GM21515 (cell line): ENCODE data around the gene AGBL3.
A peak's percentile ranks its signal among the peaks of the same experiment; 100 is the strongest.
"Not testable (repeated sequence)": the region's sequence is repeated elsewhere in the genome, so short reads cannot be mapped to it uniquely, and the experiment has no call there.

Source experiments
- ATAC-seq: cut with Tn5 transposase; IDR thresholded peaks from one replicate; pipeline ENCODE4 v1.9.1; 2021; ENCODE audit not compliant: unreplicated experiment

AGBL3 gene

GRCh38 chr7:135165862-135166261 lies 179.6 kb downstream of the AGBL3 start:
- ATAC-seq, result no peak

GRCh38 chr7:135166338-135166990 lies 180.2 kb downstream of the AGBL3 start:
- no peak for ATAC-seq

DNA sequence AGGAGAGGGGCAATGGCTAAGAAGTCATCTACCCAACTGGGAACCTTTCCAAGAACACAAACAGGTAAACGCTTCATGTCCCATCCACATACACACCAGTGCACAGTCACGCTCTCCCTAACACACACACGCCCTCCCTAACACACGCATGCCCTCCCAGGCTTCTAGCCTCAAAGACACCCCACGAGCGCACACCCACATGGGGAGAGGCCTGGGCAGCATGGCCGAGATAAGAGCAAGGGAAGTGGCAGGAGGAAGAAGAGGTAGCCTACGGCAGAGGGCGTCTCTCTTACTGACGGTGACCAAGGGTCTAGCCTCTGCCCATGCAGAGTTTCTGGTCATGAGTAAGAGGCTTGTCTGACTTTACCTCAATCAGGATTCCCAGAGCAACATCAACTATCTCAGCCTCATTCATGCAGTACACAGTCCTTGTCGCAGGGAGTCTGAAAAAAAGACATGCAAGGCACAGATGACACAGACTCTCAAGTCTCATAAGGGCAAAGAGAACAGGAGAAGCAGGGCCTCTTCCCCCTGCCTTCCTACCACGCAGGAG lies 181.1 kb downstream of the AGBL3 start:
- no peak for ATAC-seq

- ATAC-seq, result no peak
Measured at GRCh38 chr7:135168001-135168400, 181.7 kb downstream of the AGBL3 start.

- ATAC-seq, result no peak
Measured at GRCh38 chr7:135168489-135169140, 182.3 kb downstream of the AGBL3 start.

GRCh38 chr7:135169141-135169963 lies 183.0 kb downstream of the AGBL3 start:
- ATAC-seq, result peak; percentile 42

- no peak for ATAC-seq
Measured at GRCh38 chr7:135169964-135170273, 183.6 kb downstream of the AGBL3 start.

- peak; percentile 63 for ATAC-seq
Measured at GRCh38 chr7:135170274-135170997, 184.1 kb downstream of the AGBL3 start, which contains the start of gene CYREN. CYREN (minus strand) TSS chr7:135170707; CDS start chr7:135168922, 1,785 bp downstream.

GRCh38 chr7:135170998-135171481 lies 184.7 kb downstream of the AGBL3 start:
- ATAC-seq, result peak; percentile 35

GRCh38 chr7:135171581-135172291 lies 185.4 kb downstream of the AGBL3 start:
- ATAC-seq, result not testable (repeated sequence)

GRCh38 chr7:135173916-135174315 lies 187.6 kb downstream of the AGBL3 start:
- not testable (repeated sequence) for ATAC-seq

- no peak for ATAC-seq
Measured at GRCh38 chr7:135174941-135175340, 188.6 kb downstream of the AGBL3 start.

DNA sequence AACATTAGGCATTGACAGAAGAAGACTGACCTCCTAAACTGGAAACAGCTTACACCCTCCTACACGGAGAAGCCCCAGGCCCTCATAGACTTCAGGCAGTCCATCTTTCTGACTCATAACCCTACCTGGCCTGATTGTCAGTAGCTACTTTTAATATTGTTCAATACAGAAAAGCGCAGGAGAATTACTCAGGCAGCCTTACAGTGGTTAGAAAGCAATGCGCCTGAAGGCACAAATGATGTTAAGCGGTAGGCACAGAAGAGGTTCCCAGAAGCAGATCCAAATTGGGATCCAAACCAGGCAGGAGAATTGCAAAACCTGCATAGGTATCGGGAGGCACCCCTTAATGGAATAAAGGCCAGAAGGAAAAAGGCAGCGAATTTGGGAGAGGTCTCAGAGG lies 189.6 kb downstream of the AGBL3 start:
- ATAC-seq, result no peak

DNA sequence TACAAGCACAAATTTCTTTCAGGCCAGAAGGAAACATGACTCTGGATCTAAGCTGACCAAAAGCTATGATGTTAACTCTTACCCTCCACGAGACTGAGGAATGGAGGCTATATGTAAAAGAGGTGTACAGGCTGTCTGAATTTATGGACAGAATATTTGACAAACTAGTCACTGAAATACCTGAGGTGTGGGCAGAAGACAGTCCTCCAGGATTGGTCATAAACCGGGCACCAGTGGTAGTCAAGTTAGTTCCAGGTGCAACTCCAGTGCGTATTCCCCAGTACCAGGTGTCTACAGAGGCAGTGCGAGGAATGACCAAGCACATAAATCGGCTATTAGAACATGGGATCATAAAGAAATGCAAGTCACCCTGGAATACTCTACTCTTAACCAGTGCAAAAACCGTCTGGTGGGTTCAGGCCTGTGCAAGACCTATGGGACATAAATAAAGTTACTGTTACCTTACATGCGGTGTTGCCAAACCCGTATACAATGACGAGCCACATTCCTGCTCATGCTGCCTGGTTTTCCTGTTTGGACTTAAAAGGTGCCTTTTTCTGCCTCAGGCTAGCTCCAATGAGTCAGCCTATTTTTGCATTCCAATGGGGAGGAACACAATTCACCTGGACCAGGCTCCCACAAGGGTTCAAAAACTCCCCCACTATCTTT lies 190.9 kb downstream of the AGBL3 start:
- no peak for ATAC-seq

GRCh38 chr7:135178364-135178763 lies 192.1 kb downstream of the AGBL3 start:
- no peak for ATAC-seq

DNA sequence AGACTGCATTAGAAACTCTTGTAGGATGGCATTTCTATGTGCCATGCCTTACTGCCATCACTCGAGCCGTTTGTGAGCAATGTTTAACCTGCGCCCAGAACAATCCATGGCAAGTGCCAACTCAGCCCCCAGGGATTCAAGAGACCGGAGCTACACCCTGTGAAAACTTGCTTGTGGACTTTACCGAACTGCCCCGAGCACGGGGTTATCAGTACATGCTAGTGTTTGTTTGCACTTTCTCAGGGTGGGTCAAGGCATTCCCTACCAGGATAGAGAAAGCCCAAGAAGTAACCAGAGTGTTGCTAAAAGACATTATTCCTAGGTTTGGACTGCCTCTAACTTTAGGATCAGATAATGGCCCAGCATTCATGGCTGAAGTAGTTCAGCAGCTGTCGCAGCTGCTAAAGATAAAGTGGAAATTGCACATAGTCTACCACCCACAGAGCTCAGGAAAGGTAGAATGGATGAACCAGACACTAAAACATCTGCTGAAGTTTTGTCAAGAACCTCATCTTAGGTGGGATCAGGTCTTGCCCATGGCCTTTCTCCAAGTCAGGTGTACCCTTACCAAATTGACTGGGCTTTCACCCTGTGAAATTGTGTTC lies 193.1 kb downstream of the AGBL3 start:
- no peak for ATAC-seq

- no peak for ATAC-seq
Measured at GRCh38 chr7:135180122-135180521, 193.8 kb downstream of the AGBL3 start.

DNA sequence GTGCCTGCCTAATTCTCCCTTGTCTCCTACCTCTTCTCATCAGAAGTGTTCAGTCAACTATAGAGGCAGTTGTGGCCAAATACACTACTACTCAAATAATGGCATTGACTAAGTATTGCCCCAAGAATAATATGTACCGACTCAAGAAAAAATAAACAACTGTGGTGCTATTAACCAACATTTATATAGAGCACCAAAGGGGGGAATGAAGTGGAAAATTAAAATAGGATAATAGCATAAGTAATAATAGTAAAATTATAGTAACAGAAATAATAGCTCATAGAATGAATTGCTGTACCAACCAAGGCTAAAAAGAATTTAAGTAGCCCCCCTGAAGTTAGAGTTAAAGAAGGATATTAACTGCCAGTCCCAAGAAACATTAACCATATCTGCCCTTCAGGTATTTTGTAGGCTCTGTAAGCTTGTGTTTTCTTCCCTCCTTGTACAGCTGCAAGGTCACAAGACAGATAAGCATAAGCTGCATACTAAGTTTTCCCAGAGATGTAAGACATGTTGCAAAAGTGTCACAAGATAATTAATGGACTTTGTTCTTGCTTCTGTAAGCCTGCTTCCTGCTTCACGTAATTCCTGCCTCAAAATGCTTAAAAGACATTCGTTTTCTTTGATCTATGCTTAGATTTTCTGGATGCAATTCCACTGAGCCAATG lies 195.1 kb downstream of the AGBL3 start:
- ATAC-seq, result no peak
